GM18951 (cell line): Measurements from ENCODE around the gene CD7.
A peak's percentile ranks its signal among the peaks of the same experiment; 100 is the strongest.

ENCODE experiments used
- POLR2A ChIP-seq: IDR thresholded peaks from 4 replicates; pipeline ENCODE4 v1.6.1; 2011; ENCODE audit warnings: mild to moderate bottlenecking; ENCODE audit not compliant: insufficient read length, insufficient read depth; ENCODE audit errors: extremely low read depth
- in situ Hi-C: fragments of 300-500 bp; cut with MboI; formaldehyde crosslinking; loops from one replicate; pipeline ENCODE4 v1.12.0; 2022; ENCODE audit warnings: low sequenced_read_pairs, mixed read lengths, inconsistent platforms; ENCODE audit not compliant: unreplicated experiment

Gene CD7

GRCh38 chr17:82317394-82318168, at the start of gene CD7:
Gene CD7 (minus strand): TSS chr17:82317608. CDS start chr17:82317495, 113 bp downstream.
- in situ Hi-C loops = no loop called here

GRCh38 chr17:82366749-82367148, 49.3 kb upstream of the CD7 start:
- in situ Hi-C loops = no loop called here
- no peak for TF ChIP-seq POLR2A

More at GRCh38 chr17:82317394-82318168, at the start of gene CD7:
- TF ChIP-seq POLR2A = no peak

GRCh38 chr17:82365606-82366295, 48.3 kb upstream of the CD7 start:
- in situ Hi-C loops = no loop called here
- no peak for TF ChIP-seq POLR2A

GRCh38 chr17:82361885-82362633, 44.7 kb upstream of the CD7 start:
- in situ Hi-C loops = no loop called here
- no peak for TF ChIP-seq POLR2A

GRCh38 chr17:82359451-82360074, 42.2 kb upstream of the CD7 start:
- in situ Hi-C loops = loop anchor here (5.0 kb wide), 1 partner anchor 48 kb away; no protein-coding TSS in a partner anchor

GRCh38 chr17:82358465-82359350, 41.3 kb upstream of the CD7 start, which contains the start of gene TEX19:
Gene TEX19 (plus strand): TSS chr17:82359247. CDS start chr17:82362151, 2,904 bp downstream.
- TF ChIP-seq POLR2A = peak; percentile 27
- in situ Hi-C loops = loop anchor here (5.0 kb wide), 1 partner anchor 49 kb away; no protein-coding TSS in a partner anchor

GRCh38 chr17:82357394-82357793, 40.0 kb upstream of the CD7 start:
- in situ Hi-C loops = loop anchor here (5.0 kb wide), 1 partner anchor 50 kb away; no protein-coding TSS in a partner anchor
- TF ChIP-seq POLR2A = no peak

GRCh38 chr17:82356845-82357355, 39.5 kb upstream of the CD7 start:
- TF ChIP-seq POLR2A = no peak
- in situ Hi-C loops = loop anchor here (5.0 kb wide), 1 partner anchor 50 kb away; no protein-coding TSS in a partner anchor

GRCh38 chr17:82355770-82356427, 38.5 kb upstream of the CD7 start:
- in situ Hi-C loops = loop anchor here (5.0 kb wide), 1 partner anchor 51 kb away; no protein-coding TSS in a partner anchor

GRCh38 chr17:82354804-82355308, 37.4 kb upstream of the CD7 start:
- no peak for TF ChIP-seq POLR2A
- in situ Hi-C loops = loop anchor here (5.0 kb wide), 1 partner anchor 52 kb away; no protein-coding TSS in a partner anchor

More at GRCh38 chr17:82355770-82356427, 38.5 kb upstream of the CD7 start:
- no peak for TF ChIP-seq POLR2A

GRCh38 chr17:82353484-82353883, 36.1 kb upstream of the CD7 start:
- no peak for TF ChIP-seq POLR2A
- in situ Hi-C loops = no loop called here
